ENCODE results near the gene KCTD20. TPM values are rescaled to one million over a fixed set of nuclear protein-coding genes. Genes with fewer than 3 reads are reported as not detected.
"Not testable (repeated sequence)": the region's sequence is repeated elsewhere in the genome, so short reads cannot be mapped to it uniquely, and the experiment has no call there.

KCTD20 gene
- 29.1 TPM for total RNA-seq (ENCODE audit: unreplicated experiment)
- long read RNA-seq, full-length matches to known transcripts: 2 of 5 reads
- long read RNA-seq, partial matches to known transcripts: 1 of 5 reads
- long read RNA-seq, other reads (novel, unspliced or antisense): 2 of 5 reads

DNA sequence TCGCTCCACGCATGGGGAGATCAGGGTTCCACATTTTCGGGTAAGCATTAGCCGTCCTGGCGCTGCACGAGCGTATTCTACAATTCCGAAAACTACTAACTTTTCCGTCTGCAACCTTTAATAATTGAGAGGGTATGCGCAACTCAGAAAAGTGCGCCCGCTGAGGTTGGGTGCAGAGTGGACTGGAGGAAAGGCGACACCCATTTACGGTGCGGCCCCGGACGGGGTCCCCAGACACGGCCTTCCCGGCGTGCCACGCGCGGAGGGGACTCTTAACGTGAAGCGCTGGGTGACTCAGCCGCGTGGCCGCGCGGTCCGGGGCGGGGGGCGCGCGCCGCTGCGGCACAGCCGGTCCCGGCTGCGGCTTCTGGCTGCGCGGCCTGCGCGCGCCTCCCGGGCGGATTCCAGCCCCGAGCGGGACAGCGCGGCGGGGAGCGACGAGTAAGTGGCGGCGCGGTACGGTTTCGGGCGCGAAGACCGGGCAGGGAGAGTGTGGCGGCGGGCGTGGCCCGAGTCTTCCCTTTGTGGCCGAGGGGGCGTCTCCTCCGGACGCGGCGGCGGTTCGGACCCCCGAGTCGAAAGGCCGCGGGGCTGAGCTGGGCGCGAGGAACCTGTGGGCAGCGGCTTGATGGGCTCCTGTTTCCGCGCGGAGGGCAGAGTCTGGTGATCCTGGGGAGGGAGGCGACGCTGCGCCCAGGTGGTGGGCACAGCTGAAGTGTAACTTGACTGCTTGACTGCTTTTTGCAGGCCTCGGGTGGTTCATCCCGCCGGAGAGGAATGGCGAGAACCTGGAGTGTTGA is at the start of gene KCTD20, which contains the start of gene PXT1:
KCTD20 (plus strand) TSS at position 330 of the 800 bp plus-strand sequence. CDS start 27,098 bp downstream, outside the sequence.
PXT1 (minus strand) TSS at position 184 of the 800 bp plus-strand sequence. CDS start 16,772 bp downstream, outside the sequence.
- peaks cover 8% of the 10 kb centered on the region for H3K27me3 Mint-ChIP-seq (ENCODE audit: unreplicated experiment)
- peak within 1 kb of the TSS; percentile 96 for H3K4me3 Mint-ChIP-seq (ENCODE audit: unreplicated experiment)
- peak within 1 kb of the TSS; percentile 94 for H3K27ac Mint-ChIP-seq (ENCODE audit: unreplicated experiment)
- DNase-seq: peak; percentile 84
- TF ChIP-seq, protein P1, sequence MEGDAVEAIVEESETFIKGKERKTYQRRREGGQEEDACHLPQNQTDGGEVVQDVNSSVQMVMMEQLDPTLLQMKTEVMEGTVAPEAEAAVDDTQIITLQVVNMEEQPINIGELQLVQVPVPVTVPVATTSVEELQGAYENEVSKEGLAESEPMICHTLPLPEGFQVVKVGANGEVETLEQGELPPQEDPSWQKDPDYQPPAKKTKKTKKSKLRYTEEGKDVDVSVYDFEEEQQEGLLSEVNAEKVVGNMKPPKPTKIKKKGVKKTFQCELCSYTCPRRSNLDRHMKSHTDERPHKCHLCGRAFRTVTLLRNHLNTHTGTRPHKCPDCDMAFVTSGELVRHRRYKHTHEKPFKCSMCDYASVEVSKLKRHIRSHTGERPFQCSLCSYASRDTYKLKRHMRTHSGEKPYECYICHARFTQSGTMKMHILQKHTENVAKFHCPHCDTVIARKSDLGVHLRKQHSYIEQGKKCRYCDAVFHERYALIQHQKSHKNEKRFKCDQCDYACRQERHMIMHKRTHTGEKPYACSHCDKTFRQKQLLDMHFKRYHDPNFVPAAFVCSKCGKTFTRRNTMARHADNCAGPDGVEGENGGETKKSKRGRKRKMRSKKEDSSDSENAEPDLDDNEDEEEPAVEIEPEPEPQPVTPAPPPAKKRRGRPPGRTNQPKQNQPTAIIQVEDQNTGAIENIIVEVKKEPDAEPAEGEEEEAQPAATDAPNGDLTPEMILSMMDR (IDR thresholded peaks at IDR 0.05; ENCODE audit: partially characterized antibody, unreplicated experiment): no peak
- H3K4me1 Mint-ChIP-seq (ENCODE audit: low read depth, unreplicated experiment): peaks cover 14% of the 10 kb centered on the region
- H3K9me3 Mint-ChIP-seq (ENCODE audit: unreplicated experiment): peaks cover 4% of the 10 kb centered on the region
- H3K36me3 Mint-ChIP-seq (ENCODE audit: unreplicated experiment): no peaks in the 10 kb centered on the region

DNA sequence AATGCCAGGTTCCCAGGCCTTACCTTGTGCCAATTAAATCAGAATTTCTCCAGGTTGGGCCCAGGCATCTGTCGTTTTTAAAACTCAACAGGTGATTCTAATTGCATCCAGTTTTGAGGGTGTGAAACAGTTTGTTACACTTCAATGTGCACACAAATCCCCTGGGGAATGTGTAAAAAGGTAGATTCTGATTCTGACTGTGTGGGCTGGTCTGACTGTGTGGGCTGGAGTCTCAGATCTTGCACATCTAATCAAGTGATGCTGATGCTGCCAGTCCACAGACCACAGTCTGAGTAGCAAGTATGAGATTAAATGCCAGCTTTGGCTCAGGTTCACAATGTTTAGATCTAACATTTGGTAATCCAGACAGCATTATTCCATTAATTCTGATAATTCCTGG is 42.8 kb upstream of the KCTD20 start:
- Mint-ChIP-seq H3K36me3 (ENCODE audit: unreplicated experiment) (no peaks in the 10 kb centered on the region), H3K27me3 (ENCODE audit: unreplicated experiment) (no peaks in the 10 kb centered on the region), H3K4me1 (ENCODE audit: low read depth, unreplicated experiment) (no peaks in the 10 kb centered on the region), H3K9me3 (ENCODE audit: unreplicated experiment) (no peaks in the 10 kb centered on the region), H3K4me3 (ENCODE audit: unreplicated experiment) (no peak overlapping the region), H3K27ac (ENCODE audit: unreplicated experiment) (no peak overlapping the region)
- TF ChIP-seq, protein P1 (IDR thresholded peaks at IDR 0.05; ENCODE audit: partially characterized antibody, unreplicated experiment): no peak
- DNase-seq: no peak

DNA sequence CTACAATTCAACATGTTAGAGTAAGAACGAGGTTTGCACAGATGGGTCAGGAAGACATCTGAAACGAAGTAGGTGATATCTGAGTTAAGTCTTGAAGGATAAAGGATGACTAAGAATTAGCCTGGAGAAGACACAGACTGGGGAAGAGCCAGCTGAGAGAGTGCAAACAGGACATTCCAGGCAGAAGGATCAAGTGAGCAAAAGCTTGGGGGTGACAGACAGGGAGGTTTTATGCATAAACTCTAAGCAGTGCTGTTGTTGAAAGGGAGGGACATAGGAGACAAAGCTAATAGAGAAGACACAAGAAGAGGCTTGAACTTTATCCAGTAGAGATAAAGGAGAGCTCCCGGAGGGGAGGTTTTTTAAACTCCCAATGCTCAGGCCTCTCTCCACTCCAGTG is 40.3 kb upstream of the KCTD20 start:
- Mint-ChIP-seq H3K4me3 (ENCODE audit: unreplicated experiment) (no peak overlapping the region), H3K9me3 (ENCODE audit: unreplicated experiment) (no peaks in the 10 kb centered on the region), H3K27ac (ENCODE audit: unreplicated experiment) (no peak overlapping the region), H3K4me1 (ENCODE audit: low read depth, unreplicated experiment) (no peaks in the 10 kb centered on the region), H3K27me3 (ENCODE audit: unreplicated experiment) (no peaks in the 10 kb centered on the region), H3K36me3 (ENCODE audit: unreplicated experiment) (no peaks in the 10 kb centered on the region)
- TF ChIP-seq, protein P1 (IDR thresholded peaks at IDR 0.05; ENCODE audit: partially characterized antibody, unreplicated experiment): no peak
- DNase-seq: no peak

DNA sequence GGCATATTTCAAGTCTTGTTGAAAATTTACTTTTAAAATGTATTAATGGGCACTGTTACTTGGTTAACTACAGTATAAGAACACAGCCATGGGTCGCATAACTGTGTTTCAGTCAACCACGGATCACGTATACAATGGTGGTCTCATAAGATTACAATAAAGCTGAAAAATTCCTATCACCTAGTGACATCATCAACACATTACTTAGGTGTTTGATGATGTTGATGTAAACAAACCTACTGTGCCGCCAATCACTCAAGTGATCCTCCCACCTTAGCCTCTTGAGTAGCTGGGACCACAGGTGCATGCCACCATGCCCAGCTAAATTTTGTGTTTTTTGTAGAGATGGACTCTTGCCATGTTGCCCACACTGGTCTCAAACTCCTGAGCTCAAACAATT is 38.6 kb upstream of the KCTD20 start:
- TF ChIP-seq, protein P1 (IDR thresholded peaks at IDR 0.05; ENCODE audit: partially characterized antibody, unreplicated experiment): no peak
- DNase-seq: no peak
- Mint-ChIP-seq H3K27me3 (ENCODE audit: unreplicated experiment) (no peaks in the 10 kb centered on the region), H3K9me3 (ENCODE audit: unreplicated experiment) (no peaks in the 10 kb centered on the region), H3K27ac (ENCODE audit: unreplicated experiment) (no peak overlapping the region), H3K4me1 (ENCODE audit: low read depth, unreplicated experiment) (no peaks in the 10 kb centered on the region), H3K36me3 (ENCODE audit: unreplicated experiment) (peaks cover 3% of the 10 kb centered on the region), H3K4me3 (ENCODE audit: unreplicated experiment) (no peak overlapping the region)

DNA sequence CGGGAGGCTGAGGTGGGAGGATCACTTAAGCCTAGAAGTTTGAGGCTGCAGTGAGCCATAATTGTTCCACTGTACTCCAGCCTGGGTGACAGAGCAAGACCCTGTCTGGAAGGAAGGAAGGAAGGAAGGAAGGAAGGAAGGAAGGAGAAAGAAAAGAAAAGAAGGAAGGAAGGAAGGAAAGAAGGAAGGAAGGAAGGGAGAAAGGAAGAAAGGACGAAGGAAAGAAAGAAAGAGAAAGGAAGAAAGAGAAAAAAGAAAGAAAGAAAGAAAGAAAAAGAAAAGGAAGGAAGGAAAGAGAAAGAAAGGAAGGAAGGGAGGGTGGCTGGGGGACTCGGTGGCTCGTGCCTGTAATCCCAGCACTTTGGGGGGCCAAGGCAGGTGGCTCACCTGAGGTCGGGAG is 33.1 kb upstream of the KCTD20 start:
- not testable (repeated sequence) for H3K9me3 Mint-ChIP-seq (ENCODE audit: unreplicated experiment); H3K27me3 Mint-ChIP-seq (ENCODE audit: unreplicated experiment); H3K4me1 Mint-ChIP-seq (ENCODE audit: low read depth, unreplicated experiment); H3K4me3 Mint-ChIP-seq (ENCODE audit: unreplicated experiment); DNase-seq; H3K27ac Mint-ChIP-seq (ENCODE audit: unreplicated experiment); H3K36me3 Mint-ChIP-seq (ENCODE audit: unreplicated experiment)
